SK-N-SH (cell line): Measurements from ENCODE around the gene ACTR1A.

Experiments
- CHD2 ChIP-seq: fragments of 150-350 bp; IDR thresholded peaks from 2 replicates; pipeline ENCODE4 v1.6.1; 2018; ENCODE audit warnings: low read length; ENCODE audit not compliant: partially characterized antibody
- EP300 ChIP-seq, 2 experiments: IDR thresholded peaks; 2 replicates each; pipeline versions ENCODE4 v1.4.0 to v1.6.1; 2012; ENCODE audit warnings: borderline replicate concordance in 1 of 2, low read depth in 1 of 2, low read length in 1 of 2
- EZH2phosphoT487 ChIP-seq: fragments of 200-600 bp; sonication (generic); IDR thresholded peaks from 2 replicates; pipeline ENCODE4 v1.6.1; 2017; ENCODE audit warnings: low read depth, mixed run types, mild to moderate bottlenecking, antibody characterized with exemption, moderate library complexity, borderline replicate concordance
- GABPA ChIP-seq: IDR thresholded peaks from 2 replicates; pipeline ENCODE4 v1.4.0; 2012; ENCODE audit warnings: low read depth, mild to moderate bottlenecking
- POLR2AphosphoS5 ChIP-seq: IDR thresholded peaks from 2 replicates; pipeline ENCODE4 v1.6.1; 2012; ENCODE audit warnings: low read depth, low read length
- RCOR1 ChIP-seq: fragments of 150-350 bp; IDR thresholded peaks from 2 replicates; pipeline ENCODE4 v1.6.1; 2017; ENCODE audit warnings: antibody characterized with exemption, low read length
- RFX5 ChIP-seq: IDR thresholded peaks from 2 replicates; pipeline ENCODE4 v1.6.1; 2012; ENCODE audit warnings: mild to moderate bottlenecking, improper control_type of control experiment, low read length
- TEAD4 ChIP-seq: IDR thresholded peaks from 2 replicates; pipeline ENCODE4 v1.4.0; 2012; ENCODE audit warnings: mild to moderate bottlenecking, borderline replicate concordance; ENCODE audit not compliant: insufficient read depth
- TF ChIP-seq, protein P1 (sequence below): IDR thresholded peaks from 2 replicates; pipeline ENCODE4 v1.6.1; 2012; ENCODE audit warnings: mild to moderate bottlenecking, low read depth, low read length, moderate library complexity
- TF ChIP-seq, protein P2 (sequence below): fragments of 150-350 bp; IDR thresholded peaks from 2 replicates; pipeline ENCODE4 v1.6.1; 2017; ENCODE audit warnings: antibody characterized with exemption, low read length, low read depth, borderline replicate concordance
- TF ChIP-seq, protein P3 (sequence below): fragments of 200-600 bp; sonication (generic); IDR thresholded peaks from 2 replicates; pipeline ENCODE4 v1.6.1; 2017; ENCODE audit warnings: antibody characterized with exemption, mild to moderate bottlenecking, moderate library complexity
- TF ChIP-seq, protein P4 (sequence below): IDR thresholded peaks from 2 replicates; pipeline ENCODE4 v1.4.0; 2012; ENCODE audit warnings: low read depth, borderline replicate concordance
- TF ChIP-seq, protein P5 (sequence below): IDR thresholded peaks from 2 replicates; pipeline ENCODE4 v1.4.0; 2012; ENCODE audit warnings: low read depth, borderline replicate concordance
- TF ChIP-seq, protein P6 (sequence below): IDR thresholded peaks from 2 replicates; pipeline ENCODE4 v1.4.0; 2012; ENCODE audit warnings: low read depth

DNA sequence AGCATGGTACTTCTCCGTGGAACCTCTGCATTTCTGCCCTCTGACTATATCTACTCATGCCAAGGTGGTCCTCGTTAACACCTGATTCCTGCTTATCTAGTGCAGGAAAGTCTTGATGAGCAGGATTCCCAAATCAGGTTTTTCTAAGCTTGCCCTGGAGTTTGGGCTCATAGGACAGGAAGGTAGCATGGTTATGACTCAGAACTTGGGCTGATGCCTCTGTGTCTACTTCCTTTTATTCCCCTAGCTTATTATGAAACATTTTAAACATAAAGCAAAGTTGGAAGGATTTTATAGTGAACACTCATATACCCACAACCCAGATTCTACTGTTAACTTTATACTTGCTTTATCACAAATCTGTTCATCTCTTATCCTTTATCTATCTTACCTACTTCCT is 6.9 kb upstream of the ACTR1A start:
- TF ChIP-seq, protein P1, sequence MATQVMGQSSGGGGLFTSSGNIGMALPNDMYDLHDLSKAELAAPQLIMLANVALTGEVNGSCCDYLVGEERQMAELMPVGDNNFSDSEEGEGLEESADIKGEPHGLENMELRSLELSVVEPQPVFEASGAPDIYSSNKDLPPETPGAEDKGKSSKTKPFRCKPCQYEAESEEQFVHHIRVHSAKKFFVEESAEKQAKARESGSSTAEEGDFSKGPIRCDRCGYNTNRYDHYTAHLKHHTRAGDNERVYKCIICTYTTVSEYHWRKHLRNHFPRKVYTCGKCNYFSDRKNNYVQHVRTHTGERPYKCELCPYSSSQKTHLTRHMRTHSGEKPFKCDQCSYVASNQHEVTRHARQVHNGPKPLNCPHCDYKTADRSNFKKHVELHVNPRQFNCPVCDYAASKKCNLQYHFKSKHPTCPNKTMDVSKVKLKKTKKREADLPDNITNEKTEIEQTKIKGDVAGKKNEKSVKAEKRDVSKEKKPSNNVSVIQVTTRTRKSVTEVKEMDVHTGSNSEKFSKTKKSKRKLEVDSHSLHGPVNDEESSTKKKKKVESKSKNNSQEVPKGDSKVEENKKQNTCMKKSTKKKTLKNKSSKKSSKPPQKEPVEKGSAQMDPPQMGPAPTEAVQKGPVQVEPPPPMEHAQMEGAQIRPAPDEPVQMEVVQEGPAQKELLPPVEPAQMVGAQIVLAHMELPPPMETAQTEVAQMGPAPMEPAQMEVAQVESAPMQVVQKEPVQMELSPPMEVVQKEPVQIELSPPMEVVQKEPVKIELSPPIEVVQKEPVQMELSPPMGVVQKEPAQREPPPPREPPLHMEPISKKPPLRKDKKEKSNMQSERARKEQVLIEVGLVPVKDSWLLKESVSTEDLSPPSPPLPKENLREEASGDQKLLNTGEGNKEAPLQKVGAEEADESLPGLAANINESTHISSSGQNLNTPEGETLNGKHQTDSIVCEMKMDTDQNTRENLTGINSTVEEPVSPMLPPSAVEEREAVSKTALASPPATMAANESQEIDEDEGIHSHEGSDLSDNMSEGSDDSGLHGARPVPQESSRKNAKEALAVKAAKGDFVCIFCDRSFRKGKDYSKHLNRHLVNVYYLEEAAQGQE = no peak
- TF ChIP-seq, protein P2, sequence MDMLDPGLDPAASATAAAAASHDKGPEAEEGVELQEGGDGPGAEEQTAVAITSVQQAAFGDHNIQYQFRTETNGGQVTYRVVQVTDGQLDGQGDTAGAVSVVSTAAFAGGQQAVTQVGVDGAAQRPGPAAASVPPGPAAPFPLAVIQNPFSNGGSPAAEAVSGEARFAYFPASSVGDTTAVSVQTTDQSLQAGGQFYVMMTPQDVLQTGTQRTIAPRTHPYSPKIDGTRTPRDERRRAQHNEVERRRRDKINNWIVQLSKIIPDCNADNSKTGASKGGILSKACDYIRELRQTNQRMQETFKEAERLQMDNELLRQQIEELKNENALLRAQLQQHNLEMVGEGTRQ = no peak
- TF ChIP-seq TEAD4 (no peak), POLR2AphosphoS5 (no peak), EZH2phosphoT487 (no peak), GABPA (peak; percentile 50), CHD2 (no peak), RCOR1 (no peak), RFX5 (no peak), EP300 (IDR thresholded peaks at IDR 0.05; ENCODE audit: borderline replicate concordance in 1 of 2, low read depth in 1 of 2, low read length in 1 of 2) (no peak)
- TF ChIP-seq, protein P3, sequence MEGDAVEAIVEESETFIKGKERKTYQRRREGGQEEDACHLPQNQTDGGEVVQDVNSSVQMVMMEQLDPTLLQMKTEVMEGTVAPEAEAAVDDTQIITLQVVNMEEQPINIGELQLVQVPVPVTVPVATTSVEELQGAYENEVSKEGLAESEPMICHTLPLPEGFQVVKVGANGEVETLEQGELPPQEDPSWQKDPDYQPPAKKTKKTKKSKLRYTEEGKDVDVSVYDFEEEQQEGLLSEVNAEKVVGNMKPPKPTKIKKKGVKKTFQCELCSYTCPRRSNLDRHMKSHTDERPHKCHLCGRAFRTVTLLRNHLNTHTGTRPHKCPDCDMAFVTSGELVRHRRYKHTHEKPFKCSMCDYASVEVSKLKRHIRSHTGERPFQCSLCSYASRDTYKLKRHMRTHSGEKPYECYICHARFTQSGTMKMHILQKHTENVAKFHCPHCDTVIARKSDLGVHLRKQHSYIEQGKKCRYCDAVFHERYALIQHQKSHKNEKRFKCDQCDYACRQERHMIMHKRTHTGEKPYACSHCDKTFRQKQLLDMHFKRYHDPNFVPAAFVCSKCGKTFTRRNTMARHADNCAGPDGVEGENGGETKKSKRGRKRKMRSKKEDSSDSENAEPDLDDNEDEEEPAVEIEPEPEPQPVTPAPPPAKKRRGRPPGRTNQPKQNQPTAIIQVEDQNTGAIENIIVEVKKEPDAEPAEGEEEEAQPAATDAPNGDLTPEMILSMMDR = no peak
- TF ChIP-seq, protein P4, sequence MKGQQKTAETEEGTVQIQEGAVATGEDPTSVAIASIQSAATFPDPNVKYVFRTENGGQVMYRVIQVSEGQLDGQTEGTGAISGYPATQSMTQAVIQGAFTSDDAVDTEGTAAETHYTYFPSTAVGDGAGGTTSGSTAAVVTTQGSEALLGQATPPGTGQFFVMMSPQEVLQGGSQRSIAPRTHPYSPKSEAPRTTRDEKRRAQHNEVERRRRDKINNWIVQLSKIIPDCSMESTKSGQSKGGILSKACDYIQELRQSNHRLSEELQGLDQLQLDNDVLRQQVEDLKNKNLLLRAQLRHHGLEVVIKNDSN = no peak
- TF ChIP-seq, protein P5, sequence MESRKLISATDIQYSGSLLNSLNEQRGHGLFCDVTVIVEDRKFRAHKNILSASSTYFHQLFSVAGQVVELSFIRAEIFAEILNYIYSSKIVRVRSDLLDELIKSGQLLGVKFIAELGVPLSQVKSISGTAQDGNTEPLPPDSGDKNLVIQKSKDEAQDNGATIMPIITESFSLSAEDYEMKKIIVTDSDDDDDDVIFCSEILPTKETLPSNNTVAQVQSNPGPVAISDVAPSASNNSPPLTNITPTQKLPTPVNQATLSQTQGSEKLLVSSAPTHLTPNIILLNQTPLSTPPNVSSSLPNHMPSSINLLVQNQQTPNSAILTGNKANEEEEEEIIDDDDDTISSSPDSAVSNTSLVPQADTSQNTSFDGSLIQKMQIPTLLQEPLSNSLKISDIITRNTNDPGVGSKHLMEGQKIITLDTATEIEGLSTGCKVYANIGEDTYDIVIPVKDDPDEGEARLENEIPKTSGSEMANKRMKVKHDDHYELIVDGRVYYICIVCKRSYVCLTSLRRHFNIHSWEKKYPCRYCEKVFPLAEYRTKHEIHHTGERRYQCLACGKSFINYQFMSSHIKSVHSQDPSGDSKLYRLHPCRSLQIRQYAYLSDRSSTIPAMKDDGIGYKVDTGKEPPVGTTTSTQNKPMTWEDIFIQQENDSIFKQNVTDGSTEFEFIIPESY = no peak
- TF ChIP-seq, protein P6, sequence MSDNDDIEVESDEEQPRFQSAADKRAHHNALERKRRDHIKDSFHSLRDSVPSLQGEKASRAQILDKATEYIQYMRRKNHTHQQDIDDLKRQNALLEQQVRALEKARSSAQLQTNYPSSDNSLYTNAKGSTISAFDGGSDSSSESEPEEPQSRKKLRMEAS = no peak
